Stimulated activated CD4-positive, alpha-beta T cell treated with anti-CD3 and anti-CD28 coated beads, TNF-alpha, amount 100 ng/mL, for 48 hours (primary cell): ENCODE measurements around the gene TARS1.
"Not testable (repeated sequence)": the region's sequence is repeated elsewhere in the genome, so short reads cannot be mapped to it uniquely, and the experiment has no call there.

Experiments used
- DNase-seq, 3 donors: peaks; one replicate each; pipeline ENCODE4 v3.0.0-alpha.2; 2020; ENCODE audit warnings: low read depth in 3 of 3

TARS1 gene

DNA sequence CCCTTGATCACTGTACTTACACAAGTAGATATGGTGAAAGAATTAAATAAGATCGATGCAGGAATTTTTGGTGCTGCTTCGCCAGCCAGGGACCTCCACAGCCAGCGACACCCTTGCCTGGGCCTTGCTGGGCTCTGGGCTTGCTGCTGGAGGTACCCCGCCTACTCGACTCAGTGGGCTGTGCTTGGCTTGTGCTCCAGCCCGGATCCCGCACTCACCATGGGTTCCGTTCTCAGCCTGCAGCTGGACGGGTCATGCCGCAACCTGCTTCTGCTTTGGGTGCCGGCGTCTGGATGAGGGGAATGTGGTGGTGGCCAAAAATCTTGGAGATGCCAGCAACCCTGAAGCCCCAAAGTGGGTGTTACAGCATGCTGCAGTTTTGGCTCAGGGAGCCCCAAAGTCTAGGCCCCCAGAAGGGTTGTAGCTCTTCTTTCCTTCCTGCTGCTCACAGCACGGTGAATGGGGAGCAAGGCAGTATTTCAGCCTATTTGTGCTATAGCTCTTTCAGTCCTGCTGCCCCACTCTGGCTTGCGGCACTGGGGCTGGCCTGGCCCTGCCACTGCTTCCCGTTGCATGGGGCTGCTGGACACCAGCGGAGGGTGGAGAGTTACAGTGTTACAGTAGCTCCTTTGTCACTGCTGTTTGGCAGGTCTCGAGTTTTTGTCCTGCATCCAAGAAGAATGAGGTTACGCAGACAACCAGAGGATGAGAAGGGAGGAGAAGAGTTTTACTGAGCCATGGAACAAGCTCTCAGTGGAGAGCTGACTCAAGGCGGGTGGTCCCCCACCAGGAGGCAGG lies 48.0 kb downstream of the TARS1 start:
- no peak for DNase-seq

DNA sequence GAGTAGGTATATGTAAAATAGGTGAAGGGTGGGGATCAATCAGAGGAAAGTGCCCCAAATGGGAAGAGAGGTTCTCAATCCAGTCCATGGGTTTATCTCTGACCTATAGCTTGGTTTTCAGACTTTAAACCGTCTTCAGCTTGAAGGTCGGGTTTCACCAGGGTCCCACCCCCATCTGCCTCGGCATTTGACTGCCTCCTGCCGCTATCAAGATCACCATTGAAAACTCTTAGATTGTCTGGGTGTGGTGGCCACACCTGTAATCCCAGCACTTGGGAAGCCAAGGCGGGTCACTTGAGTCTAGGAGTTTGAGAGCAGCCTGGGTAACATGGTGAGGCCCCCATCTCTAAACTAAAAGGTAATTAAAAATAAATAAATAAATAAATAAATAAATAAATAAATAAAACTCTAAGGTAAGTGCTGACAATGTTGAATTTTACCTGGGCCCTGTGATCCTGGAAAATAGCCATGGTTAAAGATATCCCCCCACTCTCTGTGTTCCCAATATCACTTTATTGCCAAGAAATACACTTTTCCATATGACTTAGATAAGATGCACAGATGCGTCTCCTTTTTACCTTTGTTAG lies 48.8 kb downstream of the TARS1 start:
- DNase-seq, result no peak

DNA sequence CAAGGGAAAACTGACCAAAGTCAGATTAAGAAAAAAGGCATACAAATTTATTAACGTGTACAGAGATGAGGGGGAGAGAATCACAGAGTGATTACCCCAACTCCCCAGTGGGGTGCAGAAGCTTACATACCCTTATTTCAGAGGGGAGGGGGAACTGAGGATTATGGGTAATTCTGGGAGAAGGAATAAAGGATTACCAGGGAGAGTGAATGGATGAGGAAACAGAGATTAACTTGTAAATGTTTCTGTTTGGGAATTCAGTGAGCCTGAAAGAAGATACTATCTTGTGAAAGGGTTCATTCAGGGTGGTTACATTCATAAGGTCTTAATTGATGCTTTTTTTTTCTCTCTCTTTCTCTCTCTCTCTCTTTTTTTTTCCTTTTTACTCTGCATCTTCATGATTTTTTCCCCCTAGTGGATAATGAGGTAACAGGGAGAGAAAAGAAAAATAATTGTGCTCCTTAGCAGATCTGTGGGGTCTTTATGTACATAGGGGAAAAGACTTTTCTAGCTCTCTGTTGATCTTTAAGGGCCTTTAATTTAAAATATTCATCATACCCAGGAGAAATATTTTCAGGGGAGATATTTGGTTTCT lies 49.4 kb downstream of the TARS1 start:
- DNase-seq, result no peak

- no peak for DNase-seq
Measured at GRCh38 chr5:33491941-33492340, 51.2 kb downstream of the TARS1 start.

DNA sequence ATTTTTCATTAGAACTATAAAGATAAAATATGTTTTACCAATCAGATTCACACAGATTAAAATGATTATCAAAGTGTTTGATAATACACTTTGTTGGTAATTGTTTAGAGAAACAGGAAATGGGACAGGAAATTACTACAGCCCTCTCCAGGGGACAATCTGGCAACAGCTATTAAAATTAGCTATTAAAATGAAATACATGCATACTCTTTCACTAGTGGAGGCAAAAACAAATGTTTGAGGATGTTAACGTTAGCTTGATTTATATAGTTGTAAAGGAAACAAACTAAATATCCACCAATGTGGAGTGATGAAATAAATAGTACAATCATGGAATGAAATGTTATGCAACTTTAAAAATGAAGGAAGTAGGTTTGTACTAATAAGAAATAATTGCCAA lies 53.7 kb downstream of the TARS1 start:
- no peak for DNase-seq

- DNase-seq, result no peak
Measured at GRCh38 chr5:33501260-33501659, 60.5 kb downstream of the TARS1 start.

DNA sequence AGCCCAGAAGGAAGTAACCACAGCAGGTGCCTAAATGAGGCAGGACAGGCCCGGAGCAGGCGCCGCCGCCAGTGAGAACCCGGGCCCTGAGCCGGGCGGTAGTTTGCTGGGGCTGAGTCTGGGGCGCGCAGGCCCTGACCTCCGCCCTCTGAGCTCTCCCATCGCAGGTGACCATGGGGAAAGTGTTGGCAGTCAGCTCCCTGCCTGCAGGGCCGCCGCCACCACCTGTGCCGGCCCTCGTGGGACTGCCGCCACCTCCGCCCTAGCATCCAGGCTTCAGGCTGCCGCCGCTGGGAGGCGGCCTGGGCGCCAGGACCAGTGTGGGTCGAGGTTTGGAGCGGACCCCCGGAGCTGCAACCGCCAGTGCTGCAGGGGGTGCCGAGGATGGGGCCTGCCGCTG lies 61.1 kb downstream of the TARS1 start:
- no peak for DNase-seq

GRCh38 chr5:33504570-33504969 lies 63.8 kb downstream of the TARS1 start:
- no peak for DNase-seq

- DNase-seq, result no peak
Measured at GRCh38 chr5:33507426-33507825, 66.7 kb downstream of the TARS1 start.

DNA sequence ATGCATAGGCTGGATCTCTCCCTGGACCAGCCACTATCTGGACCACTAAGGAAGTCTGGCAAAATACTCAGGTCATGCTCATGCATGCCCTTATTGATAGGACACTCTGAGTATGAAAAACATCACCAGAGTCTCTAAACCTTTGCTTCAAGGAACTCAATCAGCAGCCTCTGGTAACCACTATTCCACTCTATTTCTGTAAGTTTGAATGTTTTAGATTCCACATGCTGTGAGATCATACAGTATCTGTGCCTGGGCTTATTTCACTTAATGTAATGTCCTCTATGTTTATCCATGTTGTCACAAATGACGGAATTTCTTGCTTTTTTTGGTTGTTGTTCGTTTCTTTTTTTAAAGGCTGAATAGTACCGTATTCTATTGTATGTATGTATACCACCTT lies 68.3 kb downstream of the TARS1 start:
- DNase-seq, result no peak

GRCh38 chr5:33513462-33514185 lies 72.9 kb downstream of the TARS1 start:
- no peak for DNase-seq

DNA sequence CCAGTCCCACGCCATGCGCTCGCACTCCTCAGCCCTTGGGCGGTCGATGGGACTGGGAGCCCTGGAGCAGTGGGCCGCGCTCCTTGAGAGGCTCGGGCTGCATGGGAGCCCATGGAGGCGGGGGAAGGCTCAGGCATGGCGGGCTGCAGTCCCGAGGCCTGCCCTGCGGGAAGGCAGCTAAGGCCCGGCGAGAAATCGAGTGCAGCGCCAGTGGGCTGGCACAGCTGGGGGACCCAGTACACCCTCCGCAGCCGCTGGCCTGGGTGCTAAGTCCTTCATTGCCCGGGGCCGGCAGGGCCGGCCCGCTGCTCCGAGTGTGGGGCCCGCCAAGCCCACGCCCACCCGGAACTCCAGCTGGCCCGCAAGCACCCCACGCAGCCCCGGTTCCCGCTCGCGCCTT lies 74.6 kb downstream of the TARS1 start:
- DNase-seq, result not testable (repeated sequence)

GRCh38 chr5:33516421-33516820 lies 75.7 kb downstream of the TARS1 start:
- no peak for DNase-seq
